Measurements from ENCODE around the gene LAMA3.

LAMA3 gene

DNA sequence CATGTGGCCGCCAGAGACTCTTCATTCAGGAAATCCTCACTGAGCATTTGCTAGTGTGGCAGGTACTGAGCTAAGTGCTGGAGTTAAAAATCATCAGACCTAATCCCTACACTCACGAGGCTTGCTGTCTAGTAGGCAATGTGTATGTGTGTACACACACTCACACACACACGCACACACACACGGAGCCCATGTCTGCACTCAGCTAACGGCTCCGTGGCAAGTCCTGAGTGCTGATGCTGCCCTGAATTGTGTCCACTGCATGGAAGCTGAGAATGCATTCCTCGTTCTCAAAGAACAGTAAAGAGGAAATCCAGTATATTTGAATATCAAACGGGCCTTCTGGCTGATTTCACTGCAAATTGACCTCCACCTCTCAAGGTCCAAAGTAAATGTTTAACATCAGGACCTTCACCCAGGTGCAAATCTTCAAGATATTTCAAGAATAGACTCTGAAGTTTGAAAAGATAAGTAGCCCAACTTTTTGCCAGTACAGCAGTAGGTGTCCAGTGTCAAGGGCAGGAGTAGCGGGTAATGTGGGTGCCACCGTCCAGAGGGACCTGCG, 189.2 kb downstream of the LAMA3 start:
- no peak for TF ChIP-seq CTCF (IDR thresholded peaks at IDR 0.05; ENCODE audit: insufficient read depth, low read depth, low read length, missing control alignments)
- DNase-seq (ENCODE audit: low read depth) = no peak
- H3K4me3 ChIP-seq (ENCODE audit: low read depth, low read length) = no peak overlapping the region

- TF ChIP-seq CTCF (IDR thresholded peaks at IDR 0.05; ENCODE audit: insufficient read depth, low read depth, low read length, missing control alignments) = no peak
- H3K4me3 ChIP-seq (ENCODE audit: low read depth, low read length) = no peak overlapping the region
- no peak for DNase-seq (ENCODE audit: low read depth)
Measured at GRCh38 chr18:23879126-23879525, 189.9 kb downstream of the LAMA3 start.

GRCh38 chr18:23879544-23879943, 190.3 kb downstream of the LAMA3 start:
- H3K4me3 ChIP-seq (ENCODE audit: low read depth, low read length) = no peak overlapping the region
- TF ChIP-seq CTCF (IDR thresholded peaks at IDR 0.05; ENCODE audit: insufficient read depth, low read depth, low read length, missing control alignments) = no peak
- DNase-seq (ENCODE audit: low read depth) = no peak

GRCh38 chr18:23879966-23880565, 190.8 kb downstream of the LAMA3 start:
- H3K4me3 ChIP-seq (ENCODE audit: low read depth, low read length) = no peak overlapping the region
- no peak for DNase-seq (ENCODE audit: low read depth)
- no peak for TF ChIP-seq CTCF (IDR thresholded peaks at IDR 0.05; ENCODE audit: insufficient read depth, low read depth, low read length, missing control alignments)

GRCh38 chr18:23880931-23881617, 191.8 kb downstream of the LAMA3 start:
- TF ChIP-seq CTCF (IDR thresholded peaks at IDR 0.05; ENCODE audit: insufficient read depth, low read depth, low read length, missing control alignments) = no peak
- no peak for DNase-seq (ENCODE audit: low read depth)
- H3K4me3 ChIP-seq (ENCODE audit: low read depth, low read length) = no peak overlapping the region

DNA sequence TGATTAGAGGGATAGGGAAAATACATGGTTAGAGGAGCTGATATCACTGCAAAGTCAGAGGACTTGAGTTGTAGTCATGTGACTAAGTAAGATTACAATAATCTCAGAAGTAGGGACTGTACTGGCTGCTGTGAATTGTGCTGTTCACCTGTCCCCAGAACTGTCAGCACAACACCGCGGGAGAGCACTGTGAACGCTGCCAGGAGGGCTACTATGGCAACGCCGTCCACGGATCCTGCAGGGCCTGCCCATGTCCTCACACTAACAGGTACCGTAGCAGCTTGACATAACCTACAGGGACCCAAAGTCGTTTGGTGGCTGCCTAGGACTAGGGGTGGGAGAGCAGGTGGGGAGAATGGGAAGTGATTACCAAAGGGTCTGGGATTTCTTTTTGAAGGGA, 192.5 kb downstream of the LAMA3 start:
- no peak for DNase-seq (ENCODE audit: low read depth)
- no peak for TF ChIP-seq CTCF (IDR thresholded peaks at IDR 0.05; ENCODE audit: insufficient read depth, low read depth, low read length, missing control alignments)
- no peak overlapping the region for H3K4me3 ChIP-seq (ENCODE audit: low read depth, low read length)

Measured in GM12865 (cell line).